Hematopoietic multipotent progenitor cell (in vitro differentiated cells): ENCODE results near the gene C16orf96. TPM values are rescaled to one million over a fixed set of nuclear protein-coding genes. Genes with fewer than 3 reads are reported as not detected.
"Not testable (repeated sequence)": the region's sequence is repeated elsewhere in the genome, so short reads cannot be mapped to it uniquely, and the experiment has no call there.

Experiments
- DNase-seq, 3 donors: peaks; one replicate each; pipeline ENCODE4 v3.0.0-alpha.2; 2011 to 2015; ENCODE audit warnings: low read depth in 2 of 3, low spot score in 2 of 3
- total RNA-seq: library from RNA; depleted of rRNA; stranded (reverse); fragments of >200 nt; gene quantifications from one replicate; pipeline ENCODE4 v1.2.3, GENCODE V29; 2012

The C16orf96 gene
- total RNA-seq, 1 donor, result 0.27 TPM

- no peak for DNase-seq
Measured at GRCh38 chr16:4557973-4558372, 1.8 kb downstream of the C16orf96 start.

- no peak for DNase-seq
Measured at GRCh38 chr16:4561596-4561995, 5.5 kb downstream of the C16orf96 start.

- no peak for DNase-seq
Measured at GRCh38 chr16:4564661-4565267, 8.6 kb downstream of the C16orf96 start.

- no peak for DNase-seq
Measured at GRCh38 chr16:4566144-4566543, 10.0 kb downstream of the C16orf96 start.

- no peak for DNase-seq
Measured at GRCh38 chr16:4570086-4570485, 13.9 kb downstream of the C16orf96 start.

- DNase-seq, result no peak
Measured at GRCh38 chr16:4570688-4571321, 14.7 kb downstream of the C16orf96 start.

GRCh38 chr16:4572715-4573114 is 16.6 kb downstream of the C16orf96 start:
- DNase-seq, result peak in 2 of 3 donors; percentile 24 to 34

GRCh38 chr16:4573926-4574325 is 17.8 kb downstream of the C16orf96 start:
- not testable (repeated sequence) for DNase-seq

GRCh38 chr16:4574919-4575705 is 19.0 kb downstream of the C16orf96 start:
- peak in 2 of 3 donors; percentile 25 to 38 for DNase-seq

- DNase-seq, result no peak
Measured at GRCh38 chr16:4576008-4576407, 19.9 kb downstream of the C16orf96 start.

- DNase-seq, result no peak
Measured at GRCh38 chr16:4578961-4579530, 22.9 kb downstream of the C16orf96 start.

GRCh38 chr16:4580250-4580649 is 24.1 kb downstream of the C16orf96 start:
- DNase-seq, result no peak

GRCh38 chr16:4583906-4584305 is 27.8 kb downstream of the C16orf96 start:
- DNase-seq, result no peak

- no peak for DNase-seq
Measured at GRCh38 chr16:4586291-4586690, 30.2 kb downstream of the C16orf96 start.

- no peak for DNase-seq
Measured at GRCh38 chr16:4588386-4588785, 32.2 kb downstream of the C16orf96 start.

- no peak for DNase-seq
Measured at GRCh38 chr16:4588961-4589360, 32.8 kb downstream of the C16orf96 start.

- DNase-seq, result no peak
Measured at GRCh38 chr16:4591191-4591590, 35.1 kb downstream of the C16orf96 start.

GRCh38 chr16:4591706-4592470 is 35.7 kb downstream of the C16orf96 start:
- no peak for DNase-seq

GRCh38 chr16:4593086-4593485 is 36.9 kb downstream of the C16orf96 start:
- DNase-seq, result no peak
